Measurements from ENCODE around the gene CHAC1. TPM values are rescaled to one million over a fixed set of nuclear protein-coding genes. Genes with fewer than 3 reads are reported as not detected.

CHAC1 gene
- total RNA-seq, 1 donor from 2014 or later: 0.52 TPM

- Histone ChIP-seq H3K9me3 (ENCODE audit: control insufficient read depth in 3 of 3, low read length in 3 of 3) (no peaks in the 10 kb centered on the region), H3K27ac (ENCODE audit: low read depth, low read length) (no peak overlapping the region), H3K9ac (ENCODE audit: low read depth in 1 of 3, low read length in 3 of 3) (peak overlapping the region in 1 of 3 donors; percentile 50), H3K27me3 (ENCODE audit: control insufficient read depth in 3 of 3, insufficient read depth in 3 of 3, low read length in 3 of 3) (peaks cover 19 to 27% (median 20%) of the 10 kb centered on the region in 3 donors), H3K4me1 (ENCODE audit: control insufficient read depth in 3 of 3, insufficient read depth in 3 of 3, low read length in 3 of 3) (peaks cover 20 to 36% (median 28%) of the 10 kb centered on the region in 3 donors), H3K36me3 (ENCODE audit: control insufficient read depth in 3 of 3, insufficient read depth in 3 of 3, low read length in 3 of 3) (no peaks in the 10 kb centered on the region), H3K4me3 (ENCODE audit: low read length in 3 of 3) (no peak overlapping the region)
Measured at GRCh38 chr15:40922608-40923005, 30.7 kb upstream of the CHAC1 start.

- Histone ChIP-seq H3K9me3 (ENCODE audit: control insufficient read depth in 3 of 3, low read length in 3 of 3) (no peaks in the 10 kb centered on the region), H3K9ac (ENCODE audit: low read depth in 1 of 3, low read length in 3 of 3) (peak overlapping the region in 2 of 3 donors; percentile 33 to 50), H3K36me3 (ENCODE audit: control insufficient read depth in 3 of 3, insufficient read depth in 3 of 3, low read length in 3 of 3) (no peaks in the 10 kb centered on the region), H3K4me1 (ENCODE audit: control insufficient read depth in 3 of 3, insufficient read depth in 3 of 3, low read length in 3 of 3) (peaks cover 24 to 41% (median 29%) of the 10 kb centered on the region in 3 donors), H3K27ac (ENCODE audit: low read depth, low read length) (peak overlapping the region; percentile 12), H3K27me3 (ENCODE audit: control insufficient read depth in 3 of 3, insufficient read depth in 3 of 3, low read length in 3 of 3) (peaks cover 22 to 31% (median 26%) of the 10 kb centered on the region in 3 donors), H3K4me3 (ENCODE audit: low read length in 3 of 3) (no peak overlapping the region)
Measured at GRCh38 chr15:40923551-40923950, 29.7 kb upstream of the CHAC1 start.

- H3K4me3 ChIP-seq (ENCODE audit: low read length in 3 of 3): no peak overlapping the region
Measured at GRCh38 chr15:40925495-40925862, 27.8 kb upstream of the CHAC1 start.

GRCh38 chr15:40925863-40926658 is 27.2 kb upstream of the CHAC1 start:
- no peak overlapping the region for H3K27ac ChIP-seq (ENCODE audit: low read depth, low read length)
- H3K27me3 ChIP-seq (ENCODE audit: control insufficient read depth in 3 of 3, insufficient read depth in 3 of 3, low read length in 3 of 3): peaks cover 47 to 53% (median 51%) of the 10 kb centered on the region in 3 donors
- no peak overlapping the region for H3K4me3 ChIP-seq (ENCODE audit: low read length in 3 of 3)
- no peaks in the 10 kb centered on the region for H3K36me3 ChIP-seq (ENCODE audit: control insufficient read depth in 3 of 3, insufficient read depth in 3 of 3, low read length in 3 of 3)
- H3K9me3 ChIP-seq (ENCODE audit: control insufficient read depth in 3 of 3, low read length in 3 of 3): no peaks in the 10 kb centered on the region
- peaks cover 49 to 65% (median 51%) of the 10 kb centered on the region in 3 donors for H3K4me1 ChIP-seq (ENCODE audit: control insufficient read depth in 3 of 3, insufficient read depth in 3 of 3, low read length in 3 of 3)
- no peak overlapping the region for H3K9ac ChIP-seq (ENCODE audit: low read depth in 1 of 3, low read length in 3 of 3)

More at GRCh38 chr15:40925495-40925862, 27.8 kb upstream of the CHAC1 start:
- Histone ChIP-seq H3K9ac (ENCODE audit: low read depth in 1 of 3, low read length in 3 of 3) (no peak overlapping the region), H3K36me3 (ENCODE audit: control insufficient read depth in 3 of 3, insufficient read depth in 3 of 3, low read length in 3 of 3) (no peaks in the 10 kb centered on the region), H3K27me3 (ENCODE audit: control insufficient read depth in 3 of 3, insufficient read depth in 3 of 3, low read length in 3 of 3) (peaks cover 41 to 47% (median 45%) of the 10 kb centered on the region in 3 donors), H3K27ac (ENCODE audit: low read depth, low read length) (no peak overlapping the region), H3K4me1 (ENCODE audit: control insufficient read depth in 3 of 3, insufficient read depth in 3 of 3, low read length in 3 of 3) (peaks cover 43 to 60% (median 45%) of the 10 kb centered on the region in 3 donors), H3K9me3 (ENCODE audit: control insufficient read depth in 3 of 3, low read length in 3 of 3) (no peaks in the 10 kb centered on the region)

DNA sequence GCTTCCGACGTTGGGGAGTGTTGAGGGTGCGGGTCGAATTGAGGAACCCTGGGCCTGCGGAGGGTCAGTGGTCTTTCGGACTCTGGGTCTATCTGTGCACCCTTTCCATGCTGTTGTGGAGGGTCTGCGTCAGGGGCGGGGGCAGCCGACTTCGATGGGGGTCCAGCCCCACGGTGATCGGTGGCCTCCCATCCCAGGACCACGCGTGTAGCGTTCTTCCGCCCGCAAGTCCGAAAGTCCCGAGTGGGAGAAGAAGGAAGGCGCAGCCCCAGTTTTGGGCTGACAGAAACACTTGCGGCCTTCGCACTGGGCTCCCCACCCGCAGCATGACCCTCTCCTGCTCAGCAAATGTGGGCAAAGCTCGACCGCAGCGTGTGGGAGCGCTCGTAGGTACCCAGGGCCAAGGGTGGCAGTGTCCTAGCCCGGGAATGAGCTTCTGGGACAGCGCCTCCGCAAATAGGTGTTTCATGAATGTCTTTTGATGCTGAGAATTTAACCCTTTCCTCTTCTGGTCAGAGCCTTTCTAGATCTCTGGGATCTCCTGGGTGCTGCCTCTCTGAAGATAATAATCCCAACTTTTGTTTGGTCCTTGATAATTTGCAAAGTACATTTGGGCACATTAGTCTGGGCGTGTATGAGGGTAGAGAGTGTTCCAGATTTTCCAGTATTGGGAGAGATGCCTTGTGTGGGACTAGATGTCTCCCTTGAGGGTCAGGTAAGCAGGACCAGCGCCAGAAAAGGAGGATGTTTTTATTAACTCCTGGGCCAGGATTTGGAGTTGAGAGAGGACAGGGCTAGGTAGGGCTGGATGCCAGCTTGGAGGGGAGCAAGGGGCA is 26.4 kb upstream of the CHAC1 start:
- H3K27me3 ChIP-seq (ENCODE audit: control insufficient read depth in 3 of 3, insufficient read depth in 3 of 3, low read length in 3 of 3): peaks cover 55 to 61% (median 59%) of the 10 kb centered on the region in 3 donors
- no peak overlapping the region for H3K27ac ChIP-seq (ENCODE audit: low read depth, low read length)
- peak overlapping the region in 1 of 3 donors; percentile 25 for H3K9ac ChIP-seq (ENCODE audit: low read depth in 1 of 3, low read length in 3 of 3)
- no peaks in the 10 kb centered on the region for H3K9me3 ChIP-seq (ENCODE audit: control insufficient read depth in 3 of 3, low read length in 3 of 3)
- no peak overlapping the region for H3K4me3 ChIP-seq (ENCODE audit: low read length in 3 of 3)
- H3K4me1 ChIP-seq (ENCODE audit: control insufficient read depth in 3 of 3, insufficient read depth in 3 of 3, low read length in 3 of 3): peaks cover 50 to 74% (median 57%) of the 10 kb centered on the region in 3 donors
- H3K36me3 ChIP-seq (ENCODE audit: control insufficient read depth in 3 of 3, insufficient read depth in 3 of 3, low read length in 3 of 3): peaks cover 0 to under 1% (median 0%) of the 10 kb centered on the region in 3 donors

GRCh38 chr15:40927495-40927872 is 25.8 kb upstream of the CHAC1 start:
- Histone ChIP-seq H3K27me3 (ENCODE audit: control insufficient read depth in 3 of 3, insufficient read depth in 3 of 3, low read length in 3 of 3) (peaks cover 61 to 67% (median 65%) of the 10 kb centered on the region in 3 donors), H3K9me3 (ENCODE audit: control insufficient read depth in 3 of 3, low read length in 3 of 3) (no peaks in the 10 kb centered on the region), H3K4me1 (ENCODE audit: control insufficient read depth in 3 of 3, insufficient read depth in 3 of 3, low read length in 3 of 3) (peaks cover 50 to 75% (median 59%) of the 10 kb centered on the region in 3 donors), H3K27ac (ENCODE audit: low read depth, low read length) (no peak overlapping the region), H3K4me3 (ENCODE audit: low read length in 3 of 3) (no peak overlapping the region), H3K9ac (ENCODE audit: low read depth in 1 of 3, low read length in 3 of 3) (peak overlapping the region in 1 of 3 donors; percentile 25), H3K36me3 (ENCODE audit: control insufficient read depth in 3 of 3, insufficient read depth in 3 of 3, low read length in 3 of 3) (peaks cover 0 to 4% (median 0%) of the 10 kb centered on the region in 3 donors)

GRCh38 chr15:40927873-40928806 is 25.1 kb upstream of the CHAC1 start:
- H3K36me3 ChIP-seq (ENCODE audit: control insufficient read depth in 3 of 3, insufficient read depth in 3 of 3, low read length in 3 of 3): peaks cover 0 to 4% (median 0%) of the 10 kb centered on the region in 3 donors
- H3K9me3 ChIP-seq (ENCODE audit: control insufficient read depth in 3 of 3, low read length in 3 of 3): no peaks in the 10 kb centered on the region
- H3K27ac ChIP-seq (ENCODE audit: low read depth, low read length): no peak overlapping the region
- peak overlapping the region; percentile 33 to 43 (median 38) for H3K9ac ChIP-seq (ENCODE audit: low read depth in 1 of 3, low read length in 3 of 3)
- peaks cover 68 to 71% (median 69%) of the 10 kb centered on the region in 3 donors for H3K27me3 ChIP-seq (ENCODE audit: control insufficient read depth in 3 of 3, insufficient read depth in 3 of 3, low read length in 3 of 3)
- peak overlapping the region; percentile 67 to 77 (median 70) for H3K4me3 ChIP-seq (ENCODE audit: low read length in 3 of 3)
- H3K4me1 ChIP-seq (ENCODE audit: control insufficient read depth in 3 of 3, insufficient read depth in 3 of 3, low read length in 3 of 3): peaks cover 44 to 68% (median 53%) of the 10 kb centered on the region in 3 donors

- H3K36me3 ChIP-seq (ENCODE audit: control insufficient read depth in 3 of 3, insufficient read depth in 3 of 3, low read length in 3 of 3): peaks cover 0 to 6% (median 0%) of the 10 kb centered on the region in 3 donors
- H3K4me1 ChIP-seq (ENCODE audit: control insufficient read depth in 3 of 3, insufficient read depth in 3 of 3, low read length in 3 of 3): peaks cover 35 to 59% (median 45%) of the 10 kb centered on the region in 3 donors
- H3K9me3 ChIP-seq (ENCODE audit: control insufficient read depth in 3 of 3, low read length in 3 of 3): no peaks in the 10 kb centered on the region
- H3K27ac ChIP-seq (ENCODE audit: low read depth, low read length): peak within 1 kb of the TSS; percentile 54
- H3K4me3 ChIP-seq (ENCODE audit: low read length in 3 of 3): peak within 1 kb of the TSS; percentile 70 to 78 (median 77)
- H3K27me3 ChIP-seq (ENCODE audit: control insufficient read depth in 3 of 3, insufficient read depth in 3 of 3, low read length in 3 of 3): peaks cover 68 to 71% (median 69%) of the 10 kb centered on the region in 3 donors
- peak within 1 kb of the TSS; percentile 43 to 77 (median 68) for H3K9ac ChIP-seq (ENCODE audit: low read depth in 1 of 3, low read length in 3 of 3)
Measured at GRCh38 chr15:40928821-40929659, 24.2 kb upstream of the CHAC1 start, which contains the start of gene DLL4. Gene DLL4 (plus strand): TSS chr15:40929340. CDS start chr15:40929669, 329 bp downstream.
